WERI-Rb-1 (cell line): ENCODE measurements around the gene STRBP.

Source experiments
- DNase-seq: peaks from one replicate; pipeline ENCODE4 v3.0.0-alpha.2; 2020
- H3K27ac ChIP-seq: fragments of 250-450 bp; sonication (Bioruptor Pico); 2 replicates; pipeline ENCODE4 v1.5.1; 2020; ENCODE audit warnings: mild to moderate bottlenecking, moderate library complexity
- H3K27me3 ChIP-seq: fragments of 250-450 bp; sonication (Bioruptor Pico); 2 replicates; pipeline ENCODE4 v1.5.1; 2021; ENCODE audit warnings: mild to moderate bottlenecking, low read depth, moderate library complexity; ENCODE audit not compliant: insufficient read depth, severe bottlenecking
- H3K36me3 ChIP-seq: fragments of 250-450 bp; sonication (Bioruptor Pico); 2 replicates; pipeline ENCODE4 v1.5.1; 2020; ENCODE audit warnings: mild to moderate bottlenecking, moderate library complexity
- H3K4me3 ChIP-seq: 2 replicates; pipeline ENCODE4 v1.5.1; 2011; ENCODE audit warnings: low read depth, mild to moderate bottlenecking, control low read depth, low read length
- H3K9me3 ChIP-seq: fragments of 250-450 bp; sonication (Bioruptor Pico); 2 replicates; pipeline ENCODE4 v1.5.1; 2021; ENCODE audit warnings: mild to moderate bottlenecking, moderate library complexity; ENCODE audit not compliant: severe bottlenecking
- TF ChIP-seq, protein P1 (sequence below): IDR thresholded peaks from 2 replicates; pipeline ENCODE4 v1.5.1; 2011; ENCODE audit warnings: low read depth, mild to moderate bottlenecking, control low read depth, inconsistent platforms, low read length

Gene STRBP

DNA sequence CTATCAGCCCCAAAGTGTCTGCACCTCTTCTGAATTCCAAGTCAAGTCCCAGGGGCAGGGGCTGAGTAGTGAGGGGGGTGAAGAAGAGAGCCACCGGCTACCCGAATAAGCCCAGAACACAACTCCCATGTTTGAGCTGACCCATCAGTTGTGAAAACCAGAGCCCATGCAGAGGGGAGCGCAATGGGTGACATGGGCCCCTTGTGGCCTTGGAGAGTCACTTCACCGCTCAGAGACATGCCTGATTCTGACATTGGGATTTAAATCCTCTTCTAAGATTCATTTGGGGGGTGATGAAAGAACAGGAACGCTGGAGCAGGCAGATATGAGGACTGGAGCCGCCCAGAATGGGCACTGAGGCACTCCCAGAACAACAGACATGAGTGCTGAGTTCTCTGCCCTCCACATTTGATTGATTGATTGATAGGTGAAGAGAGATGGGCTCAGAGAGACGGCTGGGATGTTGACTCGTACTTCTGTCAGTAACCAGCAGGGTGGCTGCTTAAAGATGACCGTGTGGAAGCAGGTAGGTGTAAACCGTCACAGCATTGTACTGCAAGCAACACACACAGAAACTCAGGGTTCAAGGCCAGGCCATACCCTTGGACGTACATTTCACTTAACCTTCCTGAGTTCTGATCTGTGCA lies 160.6 kb downstream of the STRBP start:
- no peak for DNase-seq
- H3K27ac ChIP-seq, result no peak overlapping the region
- H3K27me3 ChIP-seq, result no peaks in the 10 kb centered on the region
- TF ChIP-seq, protein P1, sequence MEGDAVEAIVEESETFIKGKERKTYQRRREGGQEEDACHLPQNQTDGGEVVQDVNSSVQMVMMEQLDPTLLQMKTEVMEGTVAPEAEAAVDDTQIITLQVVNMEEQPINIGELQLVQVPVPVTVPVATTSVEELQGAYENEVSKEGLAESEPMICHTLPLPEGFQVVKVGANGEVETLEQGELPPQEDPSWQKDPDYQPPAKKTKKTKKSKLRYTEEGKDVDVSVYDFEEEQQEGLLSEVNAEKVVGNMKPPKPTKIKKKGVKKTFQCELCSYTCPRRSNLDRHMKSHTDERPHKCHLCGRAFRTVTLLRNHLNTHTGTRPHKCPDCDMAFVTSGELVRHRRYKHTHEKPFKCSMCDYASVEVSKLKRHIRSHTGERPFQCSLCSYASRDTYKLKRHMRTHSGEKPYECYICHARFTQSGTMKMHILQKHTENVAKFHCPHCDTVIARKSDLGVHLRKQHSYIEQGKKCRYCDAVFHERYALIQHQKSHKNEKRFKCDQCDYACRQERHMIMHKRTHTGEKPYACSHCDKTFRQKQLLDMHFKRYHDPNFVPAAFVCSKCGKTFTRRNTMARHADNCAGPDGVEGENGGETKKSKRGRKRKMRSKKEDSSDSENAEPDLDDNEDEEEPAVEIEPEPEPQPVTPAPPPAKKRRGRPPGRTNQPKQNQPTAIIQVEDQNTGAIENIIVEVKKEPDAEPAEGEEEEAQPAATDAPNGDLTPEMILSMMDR, result no peak
- H3K4me3 ChIP-seq, result no peak overlapping the region
- H3K9me3 ChIP-seq, result no peaks in the 10 kb centered on the region
- peaks cover 54% of the 10 kb centered on the region for H3K36me3 ChIP-seq

DNA sequence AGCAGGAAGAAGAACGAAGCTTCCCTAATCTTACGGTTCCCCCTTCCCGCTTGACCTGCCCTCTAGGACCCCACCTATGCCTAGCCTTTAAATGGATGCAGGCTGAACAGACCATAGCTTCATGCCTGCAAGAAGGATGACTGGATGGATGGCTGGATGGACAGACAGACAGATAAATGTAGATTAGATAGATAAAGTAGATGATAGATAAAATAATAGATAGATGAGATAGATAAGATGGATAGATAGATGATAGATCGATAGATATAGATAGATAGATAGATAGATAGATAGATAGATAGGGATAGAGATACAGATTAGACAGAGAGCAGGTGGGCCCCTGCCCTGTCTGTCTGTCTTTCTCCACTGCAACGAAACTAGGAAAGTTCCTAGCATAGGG lies 162.9 kb downstream of the STRBP start:
- no peaks in the 10 kb centered on the region for H3K27me3 ChIP-seq
- no peak for DNase-seq
- no peaks in the 10 kb centered on the region for H3K9me3 ChIP-seq
- H3K27ac ChIP-seq, result no peak overlapping the region
- TF ChIP-seq, protein P1, result no peak
- H3K4me3 ChIP-seq, result no peak overlapping the region
- peaks cover 67% of the 10 kb centered on the region for H3K36me3 ChIP-seq

DNA sequence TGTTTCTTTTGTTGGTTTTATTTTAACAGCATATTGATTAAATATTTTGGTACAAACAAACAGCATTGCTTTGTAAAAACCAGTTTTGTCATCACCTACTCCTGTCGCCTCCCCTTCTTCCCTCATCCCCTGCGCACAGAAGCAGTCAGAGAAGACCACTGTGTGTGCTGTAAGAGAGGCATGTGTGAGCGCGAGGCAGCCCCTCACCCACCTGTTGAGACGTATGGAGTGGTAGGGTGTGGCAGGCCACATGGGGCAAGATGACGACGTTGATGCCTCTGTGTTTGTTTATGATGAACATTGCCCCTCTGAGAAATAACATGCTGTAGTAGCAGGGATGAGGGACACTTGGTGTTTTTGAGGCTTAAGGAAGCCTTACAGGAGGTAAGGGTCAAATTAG lies 163.6 kb downstream of the STRBP start:
- no peak for DNase-seq
- H3K4me3 ChIP-seq, result no peak overlapping the region
- H3K27ac ChIP-seq, result no peak overlapping the region
- TF ChIP-seq, protein P1, result no peak
- no peaks in the 10 kb centered on the region for H3K27me3 ChIP-seq
- H3K9me3 ChIP-seq, result no peaks in the 10 kb centered on the region
- H3K36me3 ChIP-seq, result peaks cover 74% of the 10 kb centered on the region

DNA sequence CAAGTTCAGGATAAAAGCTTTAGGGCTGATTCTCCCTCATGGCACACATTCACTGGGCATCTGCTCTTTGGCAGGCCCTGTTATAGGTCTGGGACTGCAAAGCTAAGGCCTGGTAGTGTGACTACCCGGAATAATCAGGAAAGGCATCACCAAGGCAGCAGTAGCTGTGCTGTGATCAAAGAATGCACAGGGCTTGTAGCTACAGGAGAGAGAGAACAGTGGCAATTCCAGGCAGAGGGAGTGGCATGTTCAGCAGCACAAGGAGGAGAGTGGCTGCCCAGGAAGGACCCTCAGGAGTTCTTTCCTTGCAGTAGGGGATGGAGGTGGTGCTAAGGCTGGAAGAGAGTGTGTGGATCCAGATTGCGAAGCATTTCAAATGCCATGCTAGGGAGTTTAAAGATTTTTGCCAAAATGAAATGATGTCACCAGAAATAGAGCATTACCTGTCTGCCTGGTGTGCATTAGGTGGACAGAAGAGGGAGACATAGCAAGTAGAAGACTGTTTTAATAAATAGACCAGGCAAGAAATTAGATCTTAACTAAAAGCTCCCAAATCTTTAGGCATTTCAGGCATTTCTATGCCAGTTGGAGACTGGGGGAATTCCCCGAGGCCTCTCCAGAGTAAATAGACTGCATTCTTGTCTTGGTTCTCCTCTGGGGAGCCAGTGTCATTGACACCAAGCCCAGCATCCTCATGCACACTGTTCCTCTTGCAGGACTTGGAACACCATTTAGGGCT lies 165.8 kb downstream of the STRBP start:
- Histone ChIP-seq H3K4me3 (no peak overlapping the region), H3K9me3 (no peaks in the 10 kb centered on the region), H3K27ac (no peak overlapping the region), H3K27me3 (no peaks in the 10 kb centered on the region), H3K36me3 (peaks cover 75% of the 10 kb centered on the region)
- TF ChIP-seq, protein P1, result peak; percentile 22; the same call in 1 of the 2 replicates
- no peak for DNase-seq

DNA sequence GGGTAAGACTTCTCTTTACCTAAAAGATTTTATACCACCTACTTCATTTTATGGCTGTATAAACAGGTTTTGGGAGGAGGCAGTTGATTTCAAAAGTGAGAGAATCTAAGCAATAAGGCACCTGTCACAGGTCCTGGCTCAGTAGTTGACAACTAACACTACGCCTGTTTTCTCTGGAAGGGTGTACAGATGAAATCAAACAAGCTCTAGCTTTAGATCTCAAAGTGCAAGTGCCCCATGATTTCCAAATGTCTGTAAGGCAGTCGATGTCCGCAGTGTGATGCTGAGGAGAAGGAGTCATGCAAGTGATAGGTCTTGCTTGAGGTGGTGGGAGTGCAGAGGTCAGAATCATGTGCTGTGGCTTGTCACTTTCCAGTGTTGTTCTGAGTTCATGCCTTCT lies 168.8 kb downstream of the STRBP start:
- no peak overlapping the region for H3K4me3 ChIP-seq
- H3K27me3 ChIP-seq, result no peaks in the 10 kb centered on the region
- no peak overlapping the region for H3K27ac ChIP-seq
- peaks cover 88% of the 10 kb centered on the region for H3K36me3 ChIP-seq
- TF ChIP-seq, protein P1, result no peak
- H3K9me3 ChIP-seq, result no peaks in the 10 kb centered on the region
- no peak for DNase-seq
